Activated CD4-positive, alpha-beta T cell treated with anti-CD3 and anti-CD28 coated beads, Interleukin-2, Interleukin-4, amounts not matched to agents 100 ng/mL and 50 ng/mL, durations not matched to agents 16 hours and 8 hours (primary cell): Measurements from ENCODE around the gene NUDT4.
A peak's percentile ranks its signal among the peaks of the same experiment; 100 is the strongest.

ENCODE experiments used
- DNase-seq: peaks from one replicate; pipeline ENCODE4 v3.0.0-alpha.2; 2020; ENCODE audit warnings: low spot score

The NUDT4 gene

GRCh38 chr12:93377252-93378195 lies at the start of gene NUDT4:
Gene NUDT4 (plus strand): TSS chr12:93377925. CDS start chr12:93378323, 398 bp downstream.
- DNase-seq, result peak; percentile 97

GRCh38 chr12:93333054-93333453 lies 44.7 kb upstream of the NUDT4 start:
- DNase-seq, result no peak

- DNase-seq, result no peak
These were observed 43.9 kb upstream of the NUDT4 start for GRCh38 chr12:93333828-93334227.

- DNase-seq, result no peak
These were observed 42.0 kb upstream of the NUDT4 start for GRCh38 chr12:93335603-93336162.

- no peak for DNase-seq
These were observed 41.4 kb upstream of the NUDT4 start for GRCh38 chr12:93336291-93336741.

GRCh38 chr12:93338598-93338997 lies 39.1 kb upstream of the NUDT4 start:
- no peak for DNase-seq

GRCh38 chr12:93339695-93340094 lies 38.0 kb upstream of the NUDT4 start:
- DNase-seq, result no peak

GRCh38 chr12:93341409-93342049 lies 36.2 kb upstream of the NUDT4 start:
- DNase-seq, result no peak

GRCh38 chr12:93347054-93347785 lies 30.5 kb upstream of the NUDT4 start:
- no peak for DNase-seq

- DNase-seq, result no peak
These were observed 28.9 kb upstream of the NUDT4 start for GRCh38 chr12:93348575-93349435.

- no peak for DNase-seq
These were observed 26.0 kb upstream of the NUDT4 start for GRCh38 chr12:93351726-93352125.

GRCh38 chr12:93352321-93352720 lies 25.4 kb upstream of the NUDT4 start:
- DNase-seq, result no peak

GRCh38 chr12:93356214-93356613 lies 21.5 kb upstream of the NUDT4 start:
- DNase-seq, result no peak

GRCh38 chr12:93358058-93358457 lies 19.7 kb upstream of the NUDT4 start:
- no peak for DNase-seq

- no peak for DNase-seq
These were observed 18.9 kb upstream of the NUDT4 start for GRCh38 chr12:93358821-93359220.

- DNase-seq, result no peak
These were observed 17.0 kb upstream of the NUDT4 start for GRCh38 chr12:93360688-93361087.

GRCh38 chr12:93361151-93361919 lies 16.4 kb upstream of the NUDT4 start:
- no peak for DNase-seq

GRCh38 chr12:93363841-93364297 lies 13.9 kb upstream of the NUDT4 start:
- no peak for DNase-seq

- no peak for DNase-seq
These were observed 11.9 kb upstream of the NUDT4 start for GRCh38 chr12:93365616-93366405.
